IMR-90 (cell line): ENCODE measurements around the gene RTBDN. TPM values are rescaled to one million over a fixed set of nuclear protein-coding genes. Genes with fewer than 3 reads are reported as not detected.

ENCODE experiments used
- ATAC-seq: fragments of 200-7000 bp; cut with Tn5 transposase; 2 replicates; pipeline ENCODE4 v1.9.1; 2020; ENCODE audit warnings: low read depth, mild to moderate bottlenecking, moderate library complexity
- BruUV-seq: library from RNA; stranded (reverse); fragments of 400-500 nt; replicated peaks from 2 replicates; lab custom pipeline; 2021; lab: Mats Ljungman, UMichigan
- CTCF ChIA-PET: fragments of 300-600 bp; formaldehyde crosslinking; extraction: SDS; loops from one replicate; lab custom pipeline; 2021; ENCODE audit warnings: antibody characterized with exemption; lab: Yijun Ruan, JAX
- POLR2A ChIA-PET: fragments of 300-600 bp; sonication (Branson Sonifier 250); formaldehyde crosslinking; loops from one replicate; lab custom pipeline; 2022; ENCODE audit warnings: antibody characterized with exemption; ENCODE audit not compliant: unreplicated experiment; lab: Charles Lee
- DNase-seq: peaks from one replicate; pipeline ENCODE4 v3.0.0; 2013
- H2AFZ ChIP-seq: replicated peaks from 2 replicates; pipeline ENCODE3; 2013; ENCODE audit warnings: low read length, mild to moderate bottlenecking; ENCODE audit not compliant: poor library complexity
- H2AK5ac ChIP-seq: 2 replicates; pipeline ENCODE4 v1.6.1; 2013; ENCODE audit warnings: low read depth, low read length, inconsistent platforms
- H2AK9ac ChIP-seq: replicated peaks from 2 replicates; pipeline ENCODE3; 2013; ENCODE audit warnings: mild to moderate bottlenecking, low read depth, low read length, moderate library complexity; ENCODE audit not compliant: poor library complexity
- H2BK120ac ChIP-seq: 2 replicates; pipeline ENCODE4 v1.6.1; 2013; ENCODE audit warnings: low read depth, low read length, inconsistent platforms
- H2BK15ac ChIP-seq: 3 replicates; pipeline ENCODE4 v1.6.1; 2013; ENCODE audit warnings: low read depth, low read length, inconsistent platforms
- H2BK20ac ChIP-seq: 2 replicates; pipeline ENCODE4 v1.6.1; 2013; ENCODE audit warnings: low read depth, mild to moderate bottlenecking, inconsistent platforms, low read length, moderate library complexity
- H2BK5ac ChIP-seq: 2 replicates; pipeline ENCODE4 v1.6.1; 2013; ENCODE audit warnings: mild to moderate bottlenecking, low read depth, low read length, inconsistent platforms; ENCODE audit not compliant: poor library complexity, severe bottlenecking
- H3K14ac ChIP-seq: replicated peaks from 2 replicates; pipeline ENCODE4 v1.6.1; 2013; ENCODE audit warnings: low read depth, low read length, inconsistent platforms
- H3K18ac ChIP-seq: 2 replicates; pipeline ENCODE4 v1.6.1; 2013; ENCODE audit warnings: low read depth, low read length, control low read depth
- H3K23ac ChIP-seq: 2 replicates; pipeline ENCODE4 v1.6.1; 2013; ENCODE audit warnings: low read depth, low read length, inconsistent platforms
- H3K27ac ChIP-seq: 2 replicates; pipeline ENCODE4 v1.5.1; 2013; ENCODE audit warnings: mild to moderate bottlenecking, control low read depth, low read length; ENCODE audit not compliant: insufficient read depth
- H3K27me3 ChIP-seq: 2 replicates; pipeline ENCODE4 v1.6.1; 2013; ENCODE audit warnings: low read length; ENCODE audit not compliant: control insufficient read depth, insufficient read depth
- H3K36me3 ChIP-seq: 2 replicates; pipeline ENCODE4 v1.6.1; 2013; ENCODE audit warnings: low read length, mixed read lengths; ENCODE audit not compliant: control insufficient read depth, insufficient read depth
- H3K4ac ChIP-seq: 2 replicates; pipeline ENCODE4 v1.6.1; 2013; ENCODE audit warnings: low read depth, low read length, inconsistent platforms
- H3K4me1 ChIP-seq: 2 replicates; pipeline ENCODE4 v1.6.1; 2013; ENCODE audit warnings: low read length, mixed read lengths; ENCODE audit not compliant: control insufficient read depth, insufficient read depth
- H3K4me2 ChIP-seq: 2 replicates; pipeline ENCODE4 v1.6.1; 2013; ENCODE audit warnings: low read depth, mild to moderate bottlenecking, control low read depth, low read length, moderate library complexity
- H3K4me3 ChIP-seq: 2 replicates; pipeline ENCODE4 v1.5.1; 2013; ENCODE audit warnings: low read depth, mild to moderate bottlenecking, control low read depth, low read length, moderate library complexity; ENCODE audit not compliant: insufficient read depth
- H3K56ac ChIP-seq: 2 replicates; pipeline ENCODE4 v1.6.1; 2013; ENCODE audit warnings: low read length, inconsistent platforms; ENCODE audit not compliant: insufficient read depth; ENCODE audit errors: extremely low read depth
- H3K79me1 ChIP-seq, 2 experiments: 2 replicates each; pipeline ENCODE4 v1.6.1; 2013; ENCODE audit warnings: low read length in 2 of 2, inconsistent platforms in 1 of 2, low read depth in 1 of 2
- H3K9ac ChIP-seq: 2 replicates; pipeline ENCODE4 v1.6.1; 2013; ENCODE audit warnings: low read depth, low read length, control low read depth
- H3K9me1 ChIP-seq: 2 replicates; pipeline ENCODE4 v1.6.1; 2013; ENCODE audit warnings: low read length, inconsistent platforms; ENCODE audit not compliant: insufficient read depth
- H3K9me3 ChIP-seq: 2 replicates; pipeline ENCODE4 v1.6.1; 2013; ENCODE audit warnings: low read length; ENCODE audit not compliant: control insufficient read depth, insufficient read depth
- H4K20me1 ChIP-seq: 2 replicates; pipeline ENCODE4 v1.6.1; 2013; ENCODE audit warnings: low read length, inconsistent platforms; ENCODE audit not compliant: insufficient read depth
- H4K5ac ChIP-seq: 2 replicates; pipeline ENCODE4 v1.6.1; 2013; ENCODE audit warnings: mild to moderate bottlenecking, low read depth, low read length, control low read depth
- H4K8ac ChIP-seq, 2 experiments: 2 replicates each; pipeline ENCODE4 v1.6.1; 2013; ENCODE audit warnings: low read depth in 2 of 2, low read length in 2 of 2, control low read depth in 1 of 2, inconsistent platforms in 1 of 2
- H4K91ac ChIP-seq: 2 replicates; pipeline ENCODE4 v1.6.1; 2013; ENCODE audit warnings: low read depth, low read length, inconsistent platforms; ENCODE audit not compliant: insufficient read depth
- BHLHE40 ChIP-seq: fragments of 150-350 bp; IDR thresholded peaks from 2 replicates; pipeline ENCODE4 v1.6.1; 2016; ENCODE audit warnings: mild to moderate bottlenecking, low read depth, low read length
- CHD1 ChIP-seq: IDR thresholded peaks from 2 replicates; pipeline ENCODE4 v1.6.1; 2012; ENCODE audit warnings: low read depth, low read length, improper control_type of control experiment
- MAFK ChIP-seq: IDR thresholded peaks from 2 replicates; pipeline ENCODE4 v1.6.1; 2012; ENCODE audit warnings: low read depth, low read length, improper control_type of control experiment
- MAZ ChIP-seq: IDR thresholded peaks from 2 replicates; pipeline ENCODE4 v1.6.1; 2012; ENCODE audit warnings: low read depth, mild to moderate bottlenecking, low read length, improper control_type of control experiment, moderate library complexity, borderline replicate concordance
- POLR2A ChIP-seq: IDR thresholded peaks from 2 replicates; pipeline ENCODE4 v1.6.1; 2012; ENCODE audit warnings: mild to moderate bottlenecking, low read depth, low read length
- RAD21 ChIP-seq: IDR thresholded peaks from 2 replicates; pipeline ENCODE4 v1.6.1; 2012; ENCODE audit warnings: low read length, improper control_type of control experiment
- RCOR1 ChIP-seq: IDR thresholded peaks from 2 replicates; pipeline ENCODE4 v1.6.1; 2012; ENCODE audit warnings: mild to moderate bottlenecking, low read length, improper control_type of control experiment; ENCODE audit not compliant: insufficient replicate concordance
- RFX5 ChIP-seq: IDR thresholded peaks from 2 replicates; pipeline ENCODE4 v1.8.0; 2012; ENCODE audit warnings: low read depth, mild to moderate bottlenecking, low read length, moderate library complexity
- SMC3 ChIP-seq: fragments of 150-350 bp; IDR thresholded peaks from 2 replicates; pipeline ENCODE4 v1.6.1; 2016; ENCODE audit warnings: low read depth, mild to moderate bottlenecking, antibody characterized with exemption, low read length, moderate library complexity
- USF2 ChIP-seq: fragments of 150-350 bp; IDR thresholded peaks from 2 replicates; pipeline ENCODE4 v1.6.1; 2017; ENCODE audit warnings: mild to moderate bottlenecking, antibody characterized with exemption, low read length, low read depth
- WGBS, 2 experiments: methylation state at CpG; one replicate each; pipeline versions ENCODE4 v1.1.5 to v1.1.7; 2013; ENCODE audit warnings: missing lambda C conversion rate in 2 of 2; ENCODE audit not compliant: insufficient read length in 1 of 2; ENCODE audit errors: extremely low coverage in 2 of 2; 5-methylcytosine and 5-hydroxymethylcytosine counted together
- dilution Hi-C: fragments of 300-500 bp; cut with HindIII; formaldehyde crosslinking; loops from one replicate; pipeline ENCODE4 v1.14.3; 2018; ENCODE audit warnings: low sequenced_read_pairs; ENCODE audit not compliant: unreplicated experiment
- in situ Hi-C: fragments of 300-500 bp; cut with MboI; formaldehyde crosslinking; loops from 3 replicates; pipeline ENCODE4 v1.14.3; 2019; ENCODE audit warnings: low sequenced_read_pairs, inconsistent platforms, mixed read lengths
- intact Hi-C: fragments of 100-400 bp; cut with micrococcal nuclease; formaldehyde crosslinking; loops from 2 replicates; pipeline ENCODE4 v1.10.0; 2022
- polyA plus RNA-seq, 3 experiments: library from polyadenylated mRNA; depleted of rRNA; stranded (reverse); fragments of >200 nt; gene quantifications; 2 replicates each; pipeline ENCODE4 v1.2.3, GENCODE V29; 2012; ENCODE audit warnings: low replicate concordance in 1 of 3
- total RNA-seq: library from RNA; depleted of rRNA; stranded (reverse); fragments of >200 nt; gene quantifications from 2 replicates; pipeline ENCODE4 v1.2.3, GENCODE V29; 2012
- TF ChIP-seq, protein P1 (sequence below): conservative IDR thresholded peaks from 2 replicates; pipeline ENCODE4 v1.5.1; 2012; ENCODE audit warnings: mild to moderate bottlenecking, low read depth, low read length, improper control_type of control experiment
- TF ChIP-seq, protein P2 (sequence below): fragments of 150-350 bp; IDR thresholded peaks from 2 replicates; pipeline ENCODE4 v1.6.1; 2016; ENCODE audit warnings: low read depth, mild to moderate bottlenecking, low read length, moderate library complexity, borderline replicate concordance

The RTBDN gene
- total and polyA plus RNA-seq, 2 of the 4 experiments (the other 2 are of a cell fraction) = 0.07 TPM; not detected in 1

GRCh38 chr19:12842511-12842910, 8.1 kb upstream of the RTBDN start:
- H4K91ac ChIP-seq = no peak overlapping the region
- intact Hi-C loops = no loop called here
- no TSS peak for BruUV-seq

More at GRCh38 chr19:12842511-12842910, 8.1 kb upstream of the RTBDN start:
- no peak overlapping the region for H2AFZ ChIP-seq
- no peak overlapping the region for H4K5ac ChIP-seq
- dilution Hi-C loops (no loop called here), in situ Hi-C loops (no loop called here)
- ATAC-seq (no peak), DNase-seq (no peak)
- no peaks in the 10 kb centered on the region for H3K9me3 ChIP-seq
- no peak overlapping the region for H2BK15ac ChIP-seq
- CTCF ChIA-PET = interaction anchor here (0.6 kb wide), 1 partner anchor 77 kb away, joined by 3 read pairs; no protein-coding TSS in a partner anchor
- H4K20me1 ChIP-seq = 0 out of 2 replicates have a peak, but pooled peaks cover 3% of the 10 kb centered on the region
- H3K23ac ChIP-seq = no peak overlapping the region
- no peak overlapping the region for H2AK5ac ChIP-seq
- no peak overlapping the region for H3K18ac ChIP-seq
- H3K27ac ChIP-seq = no peak overlapping the region
- no peaks in the 10 kb centered on the region for H3K36me3 ChIP-seq
- H3K79me1 ChIP-seq = no peaks in the 10 kb centered on the region
- no peak overlapping the region for H3K9ac ChIP-seq
- 85% methylated on average over 14 of the region's 18 CpGs; no CpG with 5 or more reads in 1 of the 2 experiments for WGBS, 2 experiments
- no peak overlapping the region for H3K14ac ChIP-seq
- H3K4me1 ChIP-seq = peaks cover 4% of the 10 kb centered on the region; the same call in 1 of the 2 replicates
- peaks cover 8% of the 10 kb centered on the region; the same call in 1 of the 2 replicates for H3K9me1 ChIP-seq
- no peak overlapping the region for H4K8ac ChIP-seq
- H2BK120ac ChIP-seq = no peak overlapping the region
- no peak overlapping the region for H3K4ac ChIP-seq
- peaks cover 40% of the 10 kb centered on the region for H3K27me3 ChIP-seq
- no peak overlapping the region for H2AK9ac ChIP-seq
- no peak overlapping the region for H3K4me2 ChIP-seq
- H3K4me3 ChIP-seq = no peak overlapping the region
- no peak overlapping the region for H2BK20ac ChIP-seq
- no peak for TF ChIP-seq POLR2A
- no peak for TF ChIP-seq RAD21
- TF ChIP-seq RCOR1 = no peak
- TF ChIP-seq USF2 = no peak
- TF ChIP-seq SMC3 = no peak
- no peak for TF ChIP-seq BHLHE40
- TF ChIP-seq, protein P1, sequence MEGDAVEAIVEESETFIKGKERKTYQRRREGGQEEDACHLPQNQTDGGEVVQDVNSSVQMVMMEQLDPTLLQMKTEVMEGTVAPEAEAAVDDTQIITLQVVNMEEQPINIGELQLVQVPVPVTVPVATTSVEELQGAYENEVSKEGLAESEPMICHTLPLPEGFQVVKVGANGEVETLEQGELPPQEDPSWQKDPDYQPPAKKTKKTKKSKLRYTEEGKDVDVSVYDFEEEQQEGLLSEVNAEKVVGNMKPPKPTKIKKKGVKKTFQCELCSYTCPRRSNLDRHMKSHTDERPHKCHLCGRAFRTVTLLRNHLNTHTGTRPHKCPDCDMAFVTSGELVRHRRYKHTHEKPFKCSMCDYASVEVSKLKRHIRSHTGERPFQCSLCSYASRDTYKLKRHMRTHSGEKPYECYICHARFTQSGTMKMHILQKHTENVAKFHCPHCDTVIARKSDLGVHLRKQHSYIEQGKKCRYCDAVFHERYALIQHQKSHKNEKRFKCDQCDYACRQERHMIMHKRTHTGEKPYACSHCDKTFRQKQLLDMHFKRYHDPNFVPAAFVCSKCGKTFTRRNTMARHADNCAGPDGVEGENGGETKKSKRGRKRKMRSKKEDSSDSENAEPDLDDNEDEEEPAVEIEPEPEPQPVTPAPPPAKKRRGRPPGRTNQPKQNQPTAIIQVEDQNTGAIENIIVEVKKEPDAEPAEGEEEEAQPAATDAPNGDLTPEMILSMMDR = no peak
- TF ChIP-seq MAFK = no peak
- TF ChIP-seq, protein P2, sequence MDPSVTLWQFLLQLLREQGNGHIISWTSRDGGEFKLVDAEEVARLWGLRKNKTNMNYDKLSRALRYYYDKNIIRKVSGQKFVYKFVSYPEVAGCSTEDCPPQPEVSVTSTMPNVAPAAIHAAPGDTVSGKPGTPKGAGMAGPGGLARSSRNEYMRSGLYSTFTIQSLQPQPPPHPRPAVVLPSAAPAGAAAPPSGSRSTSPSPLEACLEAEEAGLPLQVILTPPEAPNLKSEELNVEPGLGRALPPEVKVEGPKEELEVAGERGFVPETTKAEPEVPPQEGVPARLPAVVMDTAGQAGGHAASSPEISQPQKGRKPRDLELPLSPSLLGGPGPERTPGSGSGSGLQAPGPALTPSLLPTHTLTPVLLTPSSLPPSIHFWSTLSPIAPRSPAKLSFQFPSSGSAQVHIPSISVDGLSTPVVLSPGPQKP = no peak
- TF ChIP-seq MAZ = no peak
- TF ChIP-seq RFX5 = no peak
- no peak for TF ChIP-seq CHD1
- no peak overlapping the region for H3K56ac ChIP-seq
- POLR2A ChIA-PET = no interaction called here
- H2BK5ac ChIP-seq = no peak overlapping the region
